ENCODE measurements around the gene ZC3H6.
"Not testable (repeated sequence)": the region's sequence is repeated elsewhere in the genome, so short reads cannot be mapped to it uniquely, and the experiment has no call there.

The ZC3H6 gene

DNA sequence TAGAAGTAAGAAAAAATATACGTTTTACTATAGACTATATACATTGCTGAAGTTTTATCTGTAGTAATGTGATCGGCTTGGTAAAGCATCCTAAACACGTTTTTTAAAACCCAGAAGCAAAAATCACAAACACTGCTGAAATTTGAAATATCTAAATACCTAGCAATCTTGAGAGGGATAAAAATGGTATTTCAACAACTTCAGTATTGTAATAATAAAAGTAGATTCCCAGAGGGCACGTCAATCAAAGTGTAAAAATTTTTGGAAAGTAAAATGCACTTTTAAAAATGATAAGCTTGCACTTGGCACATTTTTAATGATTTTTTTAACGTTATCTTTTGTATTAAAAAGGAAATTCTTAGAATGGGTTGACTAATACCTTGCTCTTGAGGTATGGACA is 1.6 kb downstream of the ZC3H6 start:
- DNase-seq, result no peak

- DNase-seq, result no peak
Observed at GRCh38 chr2:112277596-112278220, 2.3 kb downstream of the ZC3H6 start.

- not testable (repeated sequence) for DNase-seq
Observed at GRCh38 chr2:112282066-112282465, 6.7 kb downstream of the ZC3H6 start.

- not testable (repeated sequence) for DNase-seq
Observed at GRCh38 chr2:112283535-112283934, 8.1 kb downstream of the ZC3H6 start.

- DNase-seq, result no peak
Observed at GRCh38 chr2:112290088-112290487, 14.7 kb downstream of the ZC3H6 start.

DNA sequence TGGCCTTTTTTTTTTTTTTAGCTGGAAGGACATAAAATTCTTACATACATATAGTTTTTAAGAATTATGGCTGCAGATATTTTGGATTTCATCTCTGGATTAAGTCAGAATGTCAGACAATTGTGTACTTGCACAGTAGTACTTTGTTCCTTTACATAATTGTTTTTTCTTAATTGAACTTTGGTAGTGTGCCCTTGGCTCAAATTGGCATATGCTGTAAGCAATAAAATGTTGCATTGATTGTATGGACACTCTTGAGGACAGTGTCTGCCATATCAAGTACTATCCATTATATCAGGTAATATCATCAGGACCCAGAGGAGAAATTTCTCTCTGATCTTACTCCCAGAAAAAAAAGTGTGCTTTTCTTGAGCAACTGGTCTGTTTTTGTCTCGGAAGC is 15.3 kb downstream of the ZC3H6 start:
- no peak for DNase-seq

- no peak for DNase-seq
Observed at GRCh38 chr2:112293636-112294401, 18.4 kb downstream of the ZC3H6 start.

GRCh38 chr2:112295407-112296078 is 20.1 kb downstream of the ZC3H6 start:
- DNase-seq, result no peak

DNA sequence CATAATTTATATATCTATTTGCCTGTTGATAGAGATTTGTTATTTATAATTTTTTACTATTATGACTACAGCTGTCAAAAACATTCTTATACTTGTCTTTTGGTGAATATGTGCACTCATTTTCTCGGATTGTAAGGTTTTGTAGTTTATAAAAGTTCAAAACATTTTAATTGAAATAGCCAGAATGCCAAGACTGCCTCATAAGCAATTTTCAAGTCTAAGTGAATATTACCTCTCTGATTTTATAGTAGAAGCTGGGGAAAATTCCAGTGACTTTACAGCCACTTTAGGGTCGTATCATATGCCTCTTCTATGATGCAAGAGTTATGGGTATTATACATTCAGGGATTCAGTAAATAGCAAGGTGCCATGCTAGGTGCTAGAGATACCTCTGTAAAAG is 21.0 kb downstream of the ZC3H6 start:
- DNase-seq, result no peak

GRCh38 chr2:112301171-112301584 is 25.8 kb downstream of the ZC3H6 start:
- no peak for DNase-seq

DNA sequence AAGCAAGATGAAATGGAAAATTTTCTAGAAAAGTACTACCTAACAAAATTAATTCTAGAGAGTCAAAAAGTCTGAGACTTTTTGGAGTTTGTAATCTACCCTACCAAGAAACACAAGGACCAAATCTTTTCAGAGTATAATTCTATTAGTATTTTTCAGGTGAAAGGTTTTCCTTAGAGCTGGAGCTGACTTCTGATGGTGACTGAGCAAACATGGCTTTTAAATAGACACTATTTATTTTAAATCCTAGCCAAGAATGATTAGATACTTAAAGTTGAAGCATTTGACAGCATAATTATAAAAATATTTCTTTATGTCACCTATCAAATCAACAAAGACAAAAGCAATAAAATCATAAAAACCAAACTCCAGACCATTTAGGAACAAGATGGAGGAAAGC is 26.6 kb downstream of the ZC3H6 start:
- DNase-seq, result no peak

DNA sequence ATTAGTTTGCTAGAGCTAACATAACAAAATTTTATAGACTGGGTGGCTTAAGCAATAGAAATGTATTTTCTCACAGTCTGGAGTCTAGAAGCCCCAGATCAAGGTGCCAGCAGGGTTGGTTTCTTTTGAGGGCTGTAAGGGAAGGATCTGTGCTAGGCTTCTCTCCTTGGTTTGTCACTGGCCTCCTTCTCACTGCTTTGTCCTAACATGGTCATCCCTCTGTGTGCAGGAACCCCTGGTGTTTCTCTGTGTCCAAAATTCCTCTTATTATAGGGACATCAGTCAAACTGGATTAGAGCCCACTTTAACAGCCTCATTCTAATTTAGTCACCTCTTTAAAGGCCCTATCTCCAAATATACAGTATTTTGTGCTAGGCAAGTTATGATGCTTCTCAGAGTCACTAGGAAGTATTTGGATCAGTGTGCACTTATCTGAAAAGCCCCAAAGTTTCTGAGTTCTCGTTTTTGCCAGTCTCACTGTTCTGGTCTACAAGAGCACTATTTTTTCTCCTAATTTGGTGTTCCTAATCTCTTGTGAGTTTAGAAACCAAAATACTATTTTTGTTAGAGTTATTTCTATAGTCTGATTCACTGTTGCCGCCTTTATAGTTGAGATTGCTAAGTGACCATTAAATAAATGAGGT is 29.0 kb downstream of the ZC3H6 start:
- no peak for DNase-seq

- no peak for DNase-seq
Observed at GRCh38 chr2:112305132-112305531, 29.7 kb downstream of the ZC3H6 start.

- DNase-seq, result no peak
Observed at GRCh38 chr2:112310906-112311305, 35.5 kb downstream of the ZC3H6 start.

GRCh38 chr2:112311932-112312331 is 36.5 kb downstream of the ZC3H6 start:
- no peak for DNase-seq

DNA sequence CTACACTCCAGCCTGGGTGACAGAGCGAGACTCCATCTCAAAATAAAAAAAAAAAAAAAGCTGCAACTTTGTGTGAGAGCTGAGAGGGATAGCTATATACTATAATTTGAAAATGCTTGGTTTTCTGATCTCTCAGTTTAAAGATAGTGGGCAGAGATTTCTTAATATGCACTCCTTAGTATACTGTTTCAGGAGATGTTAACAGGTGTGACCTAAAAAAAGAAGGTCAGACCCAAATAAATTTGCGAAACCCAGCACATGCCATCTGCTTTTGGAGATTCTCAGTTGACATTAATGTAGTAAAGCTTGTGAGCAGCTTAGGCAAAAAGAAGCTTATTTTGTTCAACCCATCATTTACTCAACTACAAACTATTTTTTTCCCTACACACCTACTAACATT is 37.4 kb downstream of the ZC3H6 start:
- no peak for DNase-seq

- DNase-seq, result no peak
Observed at GRCh38 chr2:112314856-112315255, 39.5 kb downstream of the ZC3H6 start.

DNA sequence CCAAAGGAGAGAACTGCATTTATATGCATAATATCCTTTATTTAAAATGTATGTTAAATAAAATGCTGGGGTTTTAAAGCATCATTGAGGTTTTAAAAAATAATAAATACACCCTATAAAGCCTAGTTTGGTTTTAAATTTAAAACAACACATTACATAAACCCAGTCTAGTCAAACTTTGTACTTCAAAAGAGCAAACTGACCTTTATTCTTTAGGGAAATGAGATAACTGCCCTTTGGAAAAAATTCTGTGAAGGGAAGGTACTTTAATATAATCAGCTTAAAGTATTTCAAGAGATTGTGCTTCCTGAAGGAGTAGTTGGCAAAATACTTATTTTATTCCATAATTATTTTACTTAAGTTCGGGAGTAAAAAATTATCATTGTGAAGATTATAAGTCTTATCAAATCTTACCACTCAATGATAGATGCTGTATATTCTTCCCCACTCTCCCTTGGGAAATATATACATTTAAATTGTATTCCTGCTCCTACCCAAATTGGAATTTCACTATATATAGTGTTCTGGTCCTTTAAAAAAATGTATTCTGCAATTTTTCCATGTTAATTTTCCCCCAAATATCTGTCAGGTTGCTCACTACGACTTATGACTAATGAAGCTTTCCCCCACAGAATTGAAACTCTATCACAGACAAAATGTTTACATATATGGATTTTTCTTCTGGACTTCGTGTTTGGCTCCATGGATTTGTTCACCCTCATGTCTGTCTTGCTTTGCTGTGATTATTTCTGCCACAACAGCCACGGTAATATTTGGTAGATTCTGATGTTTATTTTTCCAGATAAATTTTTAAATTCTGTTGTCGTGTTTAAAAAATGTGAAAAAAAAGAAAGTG is 42.1 kb downstream of the ZC3H6 start:
- no peak for DNase-seq

GRCh38 chr2:112318515-112318914 is 43.1 kb downstream of the ZC3H6 start:
- DNase-seq, result no peak

- DNase-seq, result no peak
Observed at GRCh38 chr2:112321375-112322320, 46.3 kb downstream of the ZC3H6 start.

GRCh38 chr2:112322919-112323318 is 47.5 kb downstream of the ZC3H6 start:
- DNase-seq, result no peak

Data from SHP77 (cell line).